Breast epithelium (tissue), 3 donors: ENCODE results near the gene FIG4.

Experiments used
- CTCF ChIP-seq, 3 donors: fragments of 450-650 bp; IDR thresholded peaks; one replicate each; pipeline ENCODE4 v1.5.1; 2016 to 2017; ENCODE audit warnings: antibody characterized with exemption in 3 of 3, mild to moderate bottlenecking in 3 of 3, moderate library complexity in 3 of 3
- POLR2A ChIP-seq: fragments of 450-650 bp; IDR thresholded peaks from one replicate; pipeline ENCODE4 v1.6.1; 2016; ENCODE audit warnings: antibody characterized with exemption, mild to moderate bottlenecking, moderate library complexity
- POLR2AphosphoS5 ChIP-seq, 3 donors: sonication (generic); formaldehyde crosslinking; IDR thresholded peaks; one replicate each; pipeline ENCODE4 v1.6.1; 2017; ENCODE audit warnings: antibody characterized with exemption in 3 of 3

GRCh38 chr6:109672175-109672574 lies 18.9 kb upstream of the FIG4 start:
- TF ChIP-seq POLR2A (no peak), CTCF (IDR thresholded peaks at IDR 0.05) (no peak), POLR2AphosphoS5 (IDR thresholded peaks at IDR 0.05) (no peak)
